Measurements from ENCODE around the gene GREB1L. TPM values are rescaled to one million over a fixed set of nuclear protein-coding genes. Genes with fewer than 3 reads are reported as not detected.
"Not testable (repeated sequence)": the region's sequence is repeated elsewhere in the genome, so short reads cannot be mapped to it uniquely, and the experiment has no call there.

The GREB1L gene
- polyA plus RNA-seq, 1 experiment = 0.01 TPM

DNA sequence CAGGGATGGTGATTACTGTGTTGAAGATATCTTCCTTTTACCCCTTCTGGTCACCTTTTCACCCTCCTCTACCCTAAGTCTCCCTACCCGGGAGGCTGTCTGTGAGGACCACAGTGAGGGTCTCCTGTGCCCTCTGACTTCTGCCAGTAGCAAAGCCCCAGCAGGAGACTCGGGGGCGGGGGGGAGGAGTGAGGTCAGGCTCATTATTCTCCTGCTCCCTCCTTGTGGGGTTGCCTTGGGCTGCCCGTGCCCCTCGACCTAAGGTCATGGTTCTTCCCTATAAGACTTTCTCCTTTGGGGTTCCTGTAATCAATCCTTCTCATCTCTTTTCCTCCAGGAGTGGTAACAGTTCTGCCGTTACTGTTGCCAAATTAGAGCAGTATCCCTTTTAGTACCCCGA, 65.5 kb downstream of the GREB1L start:
- TF ChIP-seq CTCF (IDR thresholded peaks at IDR 0.05; ENCODE audit: low read depth, low read length) = no peak
- CTCF ChIA-PET = no interaction called here
- no peak overlapping the region for H3K4me3 ChIP-seq (ENCODE audit: low read depth, low read length)
- H3K9me3 ChIP-seq (ENCODE audit: control insufficient read depth, insufficient read depth, low read length) = no peaks in the 10 kb centered on the region
- DNase-seq (ENCODE audit: low read depth, low spot score) = no peak
- no peak overlapping the region for H3K27ac ChIP-seq (ENCODE audit: low read depth, low read length)
- H3K27me3 ChIP-seq (ENCODE audit: control insufficient read depth, insufficient read depth, low read length) = no peaks in the 10 kb centered on the region
- POLR2A ChIA-PET = no interaction called here

DNA sequence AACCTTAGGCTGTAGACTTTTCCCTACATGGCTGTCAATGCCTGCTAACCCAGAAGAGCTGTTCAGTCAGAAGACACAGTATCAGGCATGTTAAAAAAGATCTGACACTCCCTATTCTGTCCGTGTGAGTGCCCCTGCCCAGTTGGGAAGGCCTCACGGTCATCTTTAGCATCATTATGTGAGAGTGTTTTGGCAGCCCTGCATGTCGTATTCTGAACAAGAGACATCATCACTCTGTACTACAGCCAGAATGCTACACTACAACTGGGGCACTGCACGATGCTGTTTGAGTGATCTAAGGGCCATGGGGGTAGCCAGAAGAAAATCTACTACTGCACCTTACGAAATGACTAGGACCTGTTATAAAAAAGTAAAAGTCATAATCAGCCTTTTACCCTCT, 67.2 kb downstream of the GREB1L start:
- DNase-seq (ENCODE audit: low read depth, low spot score) = no peak
- TF ChIP-seq CTCF (IDR thresholded peaks at IDR 0.05; ENCODE audit: low read depth, low read length) = no peak
- no peaks in the 10 kb centered on the region for H3K27me3 ChIP-seq (ENCODE audit: control insufficient read depth, insufficient read depth, low read length)
- H3K27ac ChIP-seq (ENCODE audit: low read depth, low read length) = no peak overlapping the region
- ChIA-PET CTCF (no interaction called here), POLR2A (no interaction called here)
- no peaks in the 10 kb centered on the region for H3K9me3 ChIP-seq (ENCODE audit: control insufficient read depth, insufficient read depth, low read length)
- H3K4me3 ChIP-seq (ENCODE audit: low read depth, low read length) = no peak overlapping the region

DNA sequence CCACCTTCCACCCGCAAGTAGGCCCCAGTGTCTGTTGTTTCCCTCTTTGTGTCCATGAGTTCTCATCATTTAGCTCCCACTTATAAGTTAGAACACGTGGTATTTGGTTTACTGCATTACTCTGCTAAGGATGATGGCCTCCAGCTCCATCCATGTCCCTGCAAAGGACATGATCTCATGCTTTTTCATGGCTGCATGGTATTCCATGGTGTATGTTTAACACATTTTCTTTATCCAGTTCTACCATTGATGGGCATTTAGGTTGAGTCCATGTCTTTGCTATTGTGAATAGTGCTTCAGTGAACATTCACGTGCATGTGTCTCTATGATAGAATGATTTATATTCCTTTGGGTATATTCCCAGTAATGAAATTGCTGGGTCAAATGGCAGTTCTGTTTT, 69.9 kb downstream of the GREB1L start:
- H3K4me3 ChIP-seq (ENCODE audit: low read depth, low read length); H3K9me3 ChIP-seq (ENCODE audit: control insufficient read depth, insufficient read depth, low read length); DNase-seq (ENCODE audit: low read depth, low spot score); POLR2A ChIA-PET; CTCF ChIA-PET; H3K27ac ChIP-seq (ENCODE audit: low read depth, low read length); H3K27me3 ChIP-seq (ENCODE audit: control insufficient read depth, insufficient read depth, low read length): not testable (repeated sequence)

DNA sequence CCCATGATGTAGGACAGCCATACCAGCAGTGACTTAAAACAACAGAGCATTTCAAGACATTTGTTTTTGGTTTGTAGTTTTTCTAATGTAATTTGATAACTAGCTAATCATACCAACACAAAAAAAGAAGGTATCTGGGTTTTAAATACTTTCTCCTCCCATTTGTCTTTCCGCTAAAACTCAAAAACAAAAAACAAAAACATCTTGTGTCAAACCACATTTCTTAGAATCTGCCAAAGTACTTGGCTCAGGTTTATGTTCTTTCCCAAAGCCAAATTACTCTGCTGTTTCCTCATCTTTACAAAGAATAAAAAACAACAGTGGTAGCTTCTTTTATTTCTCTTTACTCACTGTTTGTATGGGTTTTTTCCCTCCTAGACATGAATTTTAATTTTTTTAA, 71.5 kb downstream of the GREB1L start:
- Histone ChIP-seq H3K9me3 (ENCODE audit: control insufficient read depth, insufficient read depth, low read length) (no peaks in the 10 kb centered on the region), H3K4me3 (ENCODE audit: low read depth, low read length) (no peak overlapping the region), H3K27ac (ENCODE audit: low read depth, low read length) (no peak overlapping the region), H3K27me3 (ENCODE audit: control insufficient read depth, insufficient read depth, low read length) (no peaks in the 10 kb centered on the region)
- TF ChIP-seq CTCF (IDR thresholded peaks at IDR 0.05; ENCODE audit: low read depth, low read length) = no peak
- POLR2A ChIA-PET = no interaction called here
- no peak for DNase-seq (ENCODE audit: low read depth, low spot score)
- CTCF ChIA-PET = no interaction called here

DNA sequence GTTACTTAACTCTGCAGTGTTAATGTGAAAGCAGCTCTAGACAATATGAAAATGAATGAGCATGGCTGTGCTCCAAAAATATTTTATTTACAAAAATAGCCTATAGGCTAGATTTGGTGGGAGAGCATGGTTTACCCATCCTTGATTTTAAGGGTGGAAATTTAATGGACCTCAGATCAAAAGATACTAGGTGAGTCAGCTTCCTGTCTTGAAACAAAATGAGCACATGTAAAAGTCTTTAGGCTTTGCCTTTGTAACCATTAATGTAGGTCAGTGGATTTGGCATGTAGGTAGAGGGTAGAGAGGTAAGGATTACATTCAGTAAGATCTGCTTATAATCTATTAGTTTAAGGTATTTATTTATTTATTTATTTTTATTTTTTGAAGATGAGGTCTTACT, 72.7 kb downstream of the GREB1L start:
- no peak for TF ChIP-seq CTCF (IDR thresholded peaks at IDR 0.05; ENCODE audit: low read depth, low read length)
- H3K4me3 ChIP-seq (ENCODE audit: low read depth, low read length) = no peak overlapping the region
- H3K27me3 ChIP-seq (ENCODE audit: control insufficient read depth, insufficient read depth, low read length) = no peaks in the 10 kb centered on the region
- ChIA-PET CTCF (no interaction called here), POLR2A (no interaction called here)
- no peaks in the 10 kb centered on the region for H3K9me3 ChIP-seq (ENCODE audit: control insufficient read depth, insufficient read depth, low read length)
- no peak for DNase-seq (ENCODE audit: low read depth, low spot score)
- no peak overlapping the region for H3K27ac ChIP-seq (ENCODE audit: low read depth, low read length)

DNA sequence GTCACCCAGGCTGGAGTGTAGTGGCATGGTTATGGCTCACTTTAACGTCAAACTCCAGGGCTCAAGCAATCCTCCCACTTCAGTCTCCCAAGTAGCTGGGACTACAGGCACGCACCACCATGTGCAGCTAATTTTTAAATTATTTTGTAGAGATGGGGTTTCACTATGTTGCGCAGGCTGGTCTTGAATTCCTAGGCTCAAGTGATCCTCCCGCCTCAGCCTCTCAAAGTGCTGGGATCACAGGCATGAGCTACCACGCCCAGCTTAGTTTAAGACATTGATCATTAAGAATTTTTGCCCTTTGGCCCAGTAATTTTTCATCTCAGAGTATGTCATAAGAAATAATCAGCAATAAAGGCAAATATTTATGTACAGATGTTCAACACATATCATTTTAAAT, 73.1 kb downstream of the GREB1L start:
- POLR2A ChIA-PET; H3K27me3 ChIP-seq (ENCODE audit: control insufficient read depth, insufficient read depth, low read length); DNase-seq (ENCODE audit: low read depth, low spot score); CTCF ChIA-PET; H3K9me3 ChIP-seq (ENCODE audit: control insufficient read depth, insufficient read depth, low read length); H3K27ac ChIP-seq (ENCODE audit: low read depth, low read length); H3K4me3 ChIP-seq (ENCODE audit: low read depth, low read length): not testable (repeated sequence)

Data from AG04450 (cell line).